Neuronal stem cell (in vitro differentiated cells): ENCODE measurements around the gene CAMTA1.

ENCODE experiments used
- DNase-seq: peaks from one replicate; pipeline ENCODE4 v3.0.0-alpha.2; 2013; ENCODE audit warnings: low spot score
- H2AFZ ChIP-seq: one replicate; pipeline ENCODE4 v1.6.1; 2013; ENCODE audit warnings: mild to moderate bottlenecking, low read length, inconsistent platforms
- H2AK5ac ChIP-seq: 2 replicates; pipeline ENCODE4 v1.6.1; 2013; ENCODE audit warnings: low read depth, mild to moderate bottlenecking, inconsistent platforms, low read length, moderate library complexity, mixed read lengths
- H2BK120ac ChIP-seq: 2 replicates; pipeline ENCODE4 v1.6.1; 2013; ENCODE audit warnings: low read depth, mild to moderate bottlenecking, inconsistent platforms, low read length, moderate library complexity, mixed read lengths
- H2BK12ac ChIP-seq: one replicate; pipeline ENCODE4 v1.6.1; 2013; ENCODE audit warnings: low read length, inconsistent platforms
- H2BK15ac ChIP-seq: 2 replicates; pipeline ENCODE4 v1.6.1; 2013; ENCODE audit warnings: mild to moderate bottlenecking, low read length, inconsistent platforms, mixed read lengths
- H2BK5ac ChIP-seq: one replicate; pipeline ENCODE4 v1.6.1; 2013; ENCODE audit warnings: inconsistent platforms, mild to moderate bottlenecking, low read length, moderate library complexity
- H3K14ac ChIP-seq: one replicate; pipeline ENCODE4 v1.6.1; 2013; ENCODE audit warnings: low read length, inconsistent platforms
- H3K18ac ChIP-seq: 2 replicates; pipeline ENCODE4 v1.6.1; 2013; ENCODE audit warnings: low read length, inconsistent platforms
- H3K23ac ChIP-seq: 2 replicates; pipeline ENCODE4 v1.6.1; 2013; ENCODE audit warnings: low read depth, mild to moderate bottlenecking, mixed read lengths, low read length, inconsistent platforms; ENCODE audit not compliant: poor library complexity
- H3K27ac ChIP-seq: replicated peaks from 3 replicates; pipeline ENCODE4 v1.5.1; 2013; ENCODE audit warnings: low read length, inconsistent platforms
- H3K27me3 ChIP-seq, 3 experiments: 2 replicates each; pipeline ENCODE4 v1.6.1; 2013; ENCODE audit warnings: low read length in 3 of 3, mild to moderate bottlenecking in 2 of 3, inconsistent platforms in 1 of 3, low read depth in 1 of 3, mixed read lengths in 1 of 3, moderate library complexity in 1 of 3; ENCODE audit not compliant: control insufficient read depth in 3 of 3, insufficient read depth in 3 of 3
- H3K36me3 ChIP-seq, 2 donors: replicated peaks in 1 of 2; 2 replicates each; pipeline ENCODE4 v1.6.1; 2013; ENCODE audit warnings: low read length in 2 of 2; ENCODE audit not compliant: control insufficient read depth in 2 of 2, insufficient read depth in 2 of 2
- H3K4ac ChIP-seq: 2 replicates; pipeline ENCODE4 v1.6.1; 2013; ENCODE audit warnings: inconsistent platforms, mild to moderate bottlenecking, low read length, moderate library complexity
- H3K4me1 ChIP-seq, 2 donors: 1 replicate in 1 of 2; 2 replicates in 1 of 2; pipeline ENCODE4 v1.6.1; 2013; ENCODE audit warnings: low read length in 2 of 2, low read depth in 1 of 2; ENCODE audit not compliant: control insufficient read depth in 2 of 2, insufficient read depth in 1 of 2
- H3K4me2 ChIP-seq: one replicate; pipeline ENCODE4 v1.6.1; 2013; ENCODE audit warnings: mild to moderate bottlenecking, low read length, inconsistent platforms; ENCODE audit not compliant: insufficient read depth, poor library complexity, severe bottlenecking
- H3K4me3 ChIP-seq, 2 donors: 2 replicates each; pipeline ENCODE4 v1.5.1; 2013; ENCODE audit warnings: low read length in 2 of 2, mild to moderate bottlenecking in 2 of 2, inconsistent platforms in 1 of 2, moderate library complexity in 1 of 2
- H3K79me1 ChIP-seq: one replicate; pipeline ENCODE4 v1.6.1; 2013; ENCODE audit warnings: low read depth, mild to moderate bottlenecking, inconsistent platforms, low read length, moderate library complexity
- H3K9ac ChIP-seq: one replicate; pipeline ENCODE4 v1.6.1; 2013; ENCODE audit warnings: mild to moderate bottlenecking, low read depth, low read length, inconsistent platforms; ENCODE audit not compliant: poor library complexity
- H3K9me3 ChIP-seq, 2 donors: replicated peaks in 1 of 2; 2 replicates each; pipeline versions ENCODE3 to v1.6.1; 2013; ENCODE audit warnings: low read length in 2 of 2, mild to moderate bottlenecking in 2 of 2, inconsistent platforms in 1 of 2, low read depth in 1 of 2, mixed read lengths in 1 of 2, moderate library complexity in 1 of 2; ENCODE audit not compliant: control insufficient read depth in 2 of 2, insufficient read depth in 1 of 2
- H4K8ac ChIP-seq: one replicate; pipeline ENCODE4 v1.6.1; 2013; ENCODE audit warnings: low read depth, mild to moderate bottlenecking, inconsistent platforms, low read length, moderate library complexity
- H4K91ac ChIP-seq: one replicate; pipeline ENCODE4 v1.6.1; 2013; ENCODE audit warnings: low read length, low read depth, mild to moderate bottlenecking, inconsistent platforms; ENCODE audit not compliant: poor library complexity
- WGBS, 2 donors: extraction: QIAGEN DNeasy Blood & Tissue Kit; methylation state at CpG; one replicate each; pipeline ENCODE4 v1.1.7; 2013; ENCODE audit warnings: missing lambda C conversion rate in 2 of 2, mixed read lengths in 1 of 2; ENCODE audit not compliant: insufficient read length in 2 of 2, insufficient replicate concordance in 1 of 2; ENCODE audit errors: extremely low coverage in 2 of 2; 5-methylcytosine and 5-hydroxymethylcytosine counted together

The CAMTA1 gene

DNA sequence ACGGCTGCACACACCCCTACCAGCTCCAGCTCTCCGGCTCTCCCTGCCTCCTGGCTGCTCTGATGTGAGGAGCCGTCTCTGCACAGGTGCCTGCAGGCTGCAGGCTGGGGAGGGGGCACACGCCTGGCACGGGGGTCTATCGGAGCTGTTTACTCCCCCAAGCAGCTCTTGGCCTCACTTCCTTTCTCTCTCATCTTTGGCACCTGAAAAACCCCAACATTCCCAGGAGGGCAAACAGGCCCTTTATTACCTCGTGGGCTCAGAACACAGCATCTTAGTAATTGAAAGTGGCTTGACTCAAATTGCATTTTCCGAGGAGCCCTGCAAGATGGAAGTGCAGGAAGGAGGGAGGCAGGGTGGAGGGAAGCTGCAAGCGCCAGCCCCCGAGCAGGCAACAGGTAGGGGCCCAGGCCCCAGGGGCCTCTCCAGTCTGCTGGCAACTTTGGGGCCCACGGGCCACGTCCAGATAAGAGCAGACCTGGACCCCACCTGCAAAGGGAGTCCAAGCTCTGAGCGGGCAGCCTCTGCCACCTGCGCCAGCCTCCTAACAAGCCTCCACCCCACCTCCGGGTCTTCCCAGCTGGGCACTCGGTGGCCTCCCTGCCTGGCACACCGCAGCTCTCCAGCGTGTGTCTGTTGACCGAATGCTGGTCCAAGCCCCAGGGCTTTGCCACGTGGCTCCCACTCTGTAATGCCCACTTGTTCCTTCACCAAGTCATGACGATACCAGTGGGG lies 722.2 kb downstream of the CAMTA1 start:
- no peak for DNase-seq
- no peak overlapping the region for H2AFZ ChIP-seq
- H3K27ac ChIP-seq: no peak overlapping the region
- H3K18ac ChIP-seq: peak overlapping the region; percentile 36
- H4K8ac ChIP-seq: no peak overlapping the region
- H2BK5ac ChIP-seq: no peak overlapping the region
- H3K23ac ChIP-seq: no peak overlapping the region
- no peaks in the 10 kb centered on the region for H3K9me3 ChIP-seq
- no peak overlapping the region for H3K9ac ChIP-seq
- peaks cover 0 to 15% (median 2%) of the 10 kb centered on the region in 3 experiments for H3K27me3 ChIP-seq
- peak overlapping the region; percentile 57 for H3K14ac ChIP-seq
- H3K4me3 ChIP-seq: peak overlapping the region in 1 of 2 donors; percentile 17
- no peaks in the 10 kb centered on the region for H3K36me3 ChIP-seq
- H2BK12ac ChIP-seq: no peak overlapping the region
- H4K91ac ChIP-seq: no peak overlapping the region
- no CpG with 5 or more reads among the region's 21 CpGs for WGBS, 2 donors
- no peak overlapping the region for H2BK15ac ChIP-seq
- H3K79me1 ChIP-seq: no peaks in the 10 kb centered on the region
- H2BK120ac ChIP-seq: no peak overlapping the region
- peak overlapping the region; percentile 25 for H2AK5ac ChIP-seq
- no peak overlapping the region for H3K4ac ChIP-seq
- H3K4me1 ChIP-seq: peaks cover 0 to 6% of the 10 kb centered on the region in 2 donors
- H3K4me2 ChIP-seq: no peak overlapping the region

- Histone ChIP-seq H2BK15ac (no peak overlapping the region), H3K9me3 (no peaks in the 10 kb centered on the region), H4K8ac (no peak overlapping the region), H3K4ac (no peak overlapping the region), H3K4me3 (no peak overlapping the region), H2BK120ac (no peak overlapping the region), H2AK5ac (no peak overlapping the region), H3K14ac (no peak overlapping the region), H3K23ac (no peak overlapping the region), H2AFZ (no peak overlapping the region), H3K79me1 (no peaks in the 10 kb centered on the region), H3K4me2 (no peak overlapping the region), H4K91ac (no peak overlapping the region), H2BK5ac (no peak overlapping the region), H3K4me1 (peaks cover 0 to 6% of the 10 kb centered on the region in 2 donors), H3K9ac (no peak overlapping the region), H3K36me3 (no peaks in the 10 kb centered on the region), H3K18ac (no peak overlapping the region), H3K27me3 (peaks cover 0 to 15% (median 2%) of the 10 kb centered on the region in 3 experiments), H2BK12ac (no peak overlapping the region), H3K27ac (no peak overlapping the region)
- DNase-seq: no peak
- WGBS, 2 donors: no CpG with 5 or more reads among the region's 16 CpGs
Observed at GRCh38 chr1:7508052-7508933, 723.0 kb downstream of the CAMTA1 start.

- H3K4me3 ChIP-seq: no peak overlapping the region
- no peak overlapping the region for H2BK120ac ChIP-seq
- no peak overlapping the region for H4K91ac ChIP-seq
- no peak for DNase-seq
- no peak overlapping the region for H3K9ac ChIP-seq
- no peak overlapping the region for H2BK15ac ChIP-seq
- H3K14ac ChIP-seq: no peak overlapping the region
- H3K27ac ChIP-seq: no peak overlapping the region
- H3K36me3 ChIP-seq: no peaks in the 10 kb centered on the region
- no peak overlapping the region for H3K4ac ChIP-seq
- no peak overlapping the region for H3K23ac ChIP-seq
- no CpG with 5 or more reads among the region's 11 CpGs for WGBS, 2 donors
- no peak overlapping the region for H2BK12ac ChIP-seq
- H3K27me3 ChIP-seq: peaks cover 0 to 15% (median 2%) of the 10 kb centered on the region in 3 experiments
- no peaks in the 10 kb centered on the region for H3K9me3 ChIP-seq
- no peak overlapping the region for H4K8ac ChIP-seq
- H3K4me2 ChIP-seq: no peak overlapping the region
- H3K18ac ChIP-seq: peak overlapping the region; percentile 81
- H3K4me1 ChIP-seq: peaks cover 0 to 6% of the 10 kb centered on the region in 2 donors
- peak overlapping the region; percentile 7 for H2AK5ac ChIP-seq
- H3K79me1 ChIP-seq: no peaks in the 10 kb centered on the region
- no peak overlapping the region for H2AFZ ChIP-seq
- H2BK5ac ChIP-seq: no peak overlapping the region
Observed at GRCh38 chr1:7508934-7509519, 723.8 kb downstream of the CAMTA1 start.

DNA sequence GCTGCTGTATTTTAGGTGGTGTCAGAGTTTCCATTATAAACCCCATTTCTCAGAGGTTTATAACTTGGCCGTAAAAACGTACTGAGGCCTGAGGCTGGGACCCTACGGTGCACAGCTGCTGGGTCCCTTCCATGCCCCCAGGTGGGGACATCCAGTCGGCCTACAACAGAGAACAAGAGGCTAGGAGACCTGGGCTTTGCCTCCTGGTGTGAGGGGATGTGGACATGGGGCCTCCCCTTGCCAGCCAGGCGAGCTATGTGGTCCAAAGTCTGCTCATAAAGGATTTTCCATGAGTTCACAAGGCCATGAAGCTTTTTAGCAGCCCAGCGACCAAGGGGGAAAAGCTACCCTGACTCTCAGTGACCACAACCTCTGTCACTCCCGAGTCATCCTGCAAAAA lies 724.3 kb downstream of the CAMTA1 start:
- Histone ChIP-seq H2BK5ac (no peak overlapping the region), H3K4me2 (no peak overlapping the region), H2AFZ (no peak overlapping the region), H3K27me3 (peaks cover 0 to 15% (median 2%) of the 10 kb centered on the region in 3 experiments), H3K27ac (no peak overlapping the region), H3K14ac (no peak overlapping the region), H3K4ac (no peak overlapping the region), H2BK120ac (no peak overlapping the region), H3K4me1 (peaks cover 0 to 6% of the 10 kb centered on the region in 2 donors), H3K9ac (peak overlapping the region; percentile 3), H3K79me1 (no peaks in the 10 kb centered on the region), H3K36me3 (no peaks in the 10 kb centered on the region), H4K91ac (no peak overlapping the region), H4K8ac (no peak overlapping the region), H2BK12ac (no peak overlapping the region), H3K23ac (no peak overlapping the region), H3K9me3 (no peaks in the 10 kb centered on the region), H2AK5ac (no peak overlapping the region), H3K18ac (peak overlapping the region; percentile 27), H3K4me3 (no peak overlapping the region), H2BK15ac (no peak overlapping the region)
- WGBS, 2 donors: no CpG with 5 or more reads among the region's 7 CpGs
- DNase-seq: no peak
